ENCODE data around the gene BABAM1. TPM values are rescaled to one million over a fixed set of nuclear protein-coding genes. Genes with fewer than 3 reads are reported as not detected.

Gene BABAM1
- total and polyA plus RNA-seq, 2 donors (not counting 1 experiment from before 2014, with no cell fraction given), result 68.8 to 74.3 TPM

GRCh38 chr19:17320435-17320834, 53.2 kb downstream of the BABAM1 start:
- H3K4me3 ChIP-seq (replicated peaks in 1 of 4; ENCODE audit: control extremely low read depth in 1 of 4, insufficient read depth in 1 of 4, low read depth in 3 of 4, low read length in 4 of 4), result no peak overlapping the region
- no peak for DNase-seq (ENCODE audit: low read depth in 2 of 2)
- H3K9ac ChIP-seq (ENCODE audit: insufficient read depth, low read length), result no peak overlapping the region
- H4K20me1 ChIP-seq (ENCODE audit: control insufficient read depth, extremely low read depth, insufficient read depth, low read length), result no peaks in the 10 kb centered on the region
- no peak overlapping the region for H3K27ac ChIP-seq (ENCODE audit: insufficient read depth, low read length)
- H3K36me3 ChIP-seq (ENCODE audit: control insufficient read depth, insufficient read depth, low read length), result peaks cover 26% of the 10 kb centered on the region
- no peaks in the 10 kb centered on the region for H3K79me2 ChIP-seq (ENCODE audit: control insufficient read depth, insufficient read depth, low read length)
- H3K27me3 ChIP-seq (ENCODE audit: control insufficient read depth, insufficient read depth, low read length), result no peaks in the 10 kb centered on the region
- no peaks in the 10 kb centered on the region for H3K4me1 ChIP-seq (ENCODE audit: control insufficient read depth, extremely low read depth, insufficient read depth, low read length)
- H3K9me3 ChIP-seq (ENCODE audit: control insufficient read depth, insufficient read depth, low read depth, low read length), result no peaks in the 10 kb centered on the region
- TF ChIP-seq EZH2 (IDR thresholded peaks at IDR 0.05; ENCODE audit: low read length, missing control alignments) (no peak), CTCF (conservative IDR thresholded peaks at IDR 0.05 in 1 of 2, IDR thresholded peaks at IDR 0.05 in 1 of 2; ENCODE audit: low read depth in 1 of 2, low read length in 2 of 2) (no peak)
- H2AFZ ChIP-seq (ENCODE audit: low read length), result no peak overlapping the region
- no peak overlapping the region for H3K4me2 ChIP-seq (ENCODE audit: extremely low read depth, insufficient read depth, low read length)

DNA sequence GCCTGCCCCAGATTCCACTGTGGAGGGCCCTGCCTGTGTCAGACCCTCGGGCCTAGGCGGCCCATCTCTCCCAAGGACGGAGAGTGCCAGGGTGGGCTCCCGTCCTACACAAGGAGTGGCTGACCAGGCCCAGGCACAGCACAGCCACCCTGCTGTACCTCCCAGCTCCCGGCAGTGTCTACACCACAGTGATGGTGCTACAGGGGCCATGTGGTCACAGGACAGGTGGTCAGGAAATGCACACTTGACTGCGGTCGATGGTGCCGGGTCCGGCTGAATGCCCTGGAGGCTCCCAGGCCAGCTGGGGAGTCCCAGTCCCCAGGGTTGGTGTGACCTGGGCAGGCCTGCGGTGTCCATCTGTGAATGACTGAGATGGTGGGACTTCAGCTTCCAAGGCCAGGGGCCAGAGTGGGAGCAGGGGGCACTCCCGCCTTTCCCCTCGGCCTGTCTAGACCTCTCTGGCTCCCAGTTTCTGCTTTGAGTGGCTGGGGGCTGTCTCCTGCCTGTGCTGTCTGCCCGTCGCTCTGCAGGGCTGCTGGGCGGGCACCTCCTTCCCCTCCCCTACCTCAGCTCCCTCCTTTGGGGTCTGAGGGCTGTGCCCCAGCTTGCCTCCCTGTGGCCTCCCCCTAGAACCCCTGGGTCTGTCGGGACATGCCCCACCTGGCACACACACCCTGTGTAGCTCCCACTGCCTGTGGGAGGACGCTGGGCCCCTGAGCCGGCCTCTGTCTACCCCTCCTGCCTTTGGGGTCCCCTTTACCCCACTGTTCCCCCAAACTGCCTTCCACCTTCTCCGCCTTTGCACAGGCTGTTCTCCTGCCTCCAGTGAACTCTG, 54.6 kb downstream of the BABAM1 start:
- no peak overlapping the region for H3K27ac ChIP-seq (ENCODE audit: insufficient read depth, low read length)
- no peak overlapping the region for H2AFZ ChIP-seq (ENCODE audit: low read length)
- no peak for DNase-seq (ENCODE audit: low read depth in 2 of 2)
- no peak overlapping the region for H3K4me3 ChIP-seq (replicated peaks in 1 of 4; ENCODE audit: control extremely low read depth in 1 of 4, insufficient read depth in 1 of 4, low read depth in 3 of 4, low read length in 4 of 4)
- TF ChIP-seq CTCF (conservative IDR thresholded peaks at IDR 0.05 in 1 of 2, IDR thresholded peaks at IDR 0.05 in 1 of 2; ENCODE audit: low read depth in 1 of 2, low read length in 2 of 2) (no peak), EZH2 (IDR thresholded peaks at IDR 0.05; ENCODE audit: low read length, missing control alignments) (no peak)
- no peak overlapping the region for H3K9ac ChIP-seq (ENCODE audit: insufficient read depth, low read length)
- H3K9me3 ChIP-seq (ENCODE audit: control insufficient read depth, insufficient read depth, low read depth, low read length), result no peaks in the 10 kb centered on the region
- no peaks in the 10 kb centered on the region for H4K20me1 ChIP-seq (ENCODE audit: control insufficient read depth, extremely low read depth, insufficient read depth, low read length)
- H3K36me3 ChIP-seq (ENCODE audit: control insufficient read depth, insufficient read depth, low read length), result peaks cover 22% of the 10 kb centered on the region
- H3K4me1 ChIP-seq (ENCODE audit: control insufficient read depth, extremely low read depth, insufficient read depth, low read length), result no peaks in the 10 kb centered on the region
- H3K4me2 ChIP-seq (ENCODE audit: extremely low read depth, insufficient read depth, low read length), result no peak overlapping the region
- no peaks in the 10 kb centered on the region for H3K79me2 ChIP-seq (ENCODE audit: control insufficient read depth, insufficient read depth, low read length)
- H3K27me3 ChIP-seq (ENCODE audit: control insufficient read depth, insufficient read depth, low read length), result no peaks in the 10 kb centered on the region

DNA sequence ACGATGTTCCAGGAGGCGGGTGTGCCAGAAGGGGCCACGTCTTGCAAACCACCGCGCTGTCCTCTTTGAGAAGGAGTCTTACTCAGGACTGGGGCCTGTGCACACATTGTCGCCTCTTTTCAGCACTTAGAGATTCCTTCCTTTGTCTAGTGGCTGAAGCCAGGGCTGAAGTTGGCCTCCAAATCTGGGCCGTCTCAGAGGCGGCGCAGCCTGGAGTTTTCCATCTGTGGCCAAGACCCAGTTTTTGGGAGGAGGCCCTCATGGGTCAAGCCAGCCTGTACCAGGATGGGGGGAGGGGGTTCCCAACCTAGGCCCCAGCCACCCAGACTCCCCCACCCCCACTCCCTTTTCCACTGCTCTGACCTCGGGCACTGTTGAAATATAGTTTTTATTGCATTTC, 55.6 kb downstream of the BABAM1 start:
- H3K4me2 ChIP-seq (ENCODE audit: extremely low read depth, insufficient read depth, low read length), result no peak overlapping the region
- H3K4me3 ChIP-seq (replicated peaks in 1 of 4; ENCODE audit: control extremely low read depth in 1 of 4, insufficient read depth in 1 of 4, low read depth in 3 of 4, low read length in 4 of 4), result no peak overlapping the region
- H3K27me3 ChIP-seq (ENCODE audit: control insufficient read depth, insufficient read depth, low read length), result no peaks in the 10 kb centered on the region
- H3K9me3 ChIP-seq (ENCODE audit: control insufficient read depth, insufficient read depth, low read depth, low read length), result no peaks in the 10 kb centered on the region
- no peaks in the 10 kb centered on the region for H4K20me1 ChIP-seq (ENCODE audit: control insufficient read depth, extremely low read depth, insufficient read depth, low read length)
- no peak overlapping the region for H3K9ac ChIP-seq (ENCODE audit: insufficient read depth, low read length)
- peaks cover 26% of the 10 kb centered on the region for H3K36me3 ChIP-seq (ENCODE audit: control insufficient read depth, insufficient read depth, low read length)
- H3K79me2 ChIP-seq (ENCODE audit: control insufficient read depth, insufficient read depth, low read length), result no peaks in the 10 kb centered on the region
- no peak for DNase-seq (ENCODE audit: low read depth in 2 of 2)
- H3K27ac ChIP-seq (ENCODE audit: insufficient read depth, low read length), result no peak overlapping the region
- TF ChIP-seq CTCF (conservative IDR thresholded peaks at IDR 0.05 in 1 of 2, IDR thresholded peaks at IDR 0.05 in 1 of 2; ENCODE audit: low read depth in 1 of 2, low read length in 2 of 2), result no peak
- no peak for TF ChIP-seq EZH2 (IDR thresholded peaks at IDR 0.05; ENCODE audit: low read length, missing control alignments)
- no peak overlapping the region for H2AFZ ChIP-seq (ENCODE audit: low read length)
- H3K4me1 ChIP-seq (ENCODE audit: control insufficient read depth, extremely low read depth, insufficient read depth, low read length), result no peaks in the 10 kb centered on the region
